Glomerular endothelial cell (primary cell): ENCODE measurements around the gene PTPRG. TPM values are rescaled to one million over a fixed set of nuclear protein-coding genes. Genes with fewer than 3 reads are reported as not detected.
A peak's percentile ranks its signal among the peaks of the same experiment; 100 is the strongest.
"Not testable (repeated sequence)": the region's sequence is repeated elsewhere in the genome, so short reads cannot be mapped to it uniquely, and the experiment has no call there.

Experiments
- DNase-seq: peaks from one replicate; pipeline ENCODE4 v3.0.0-alpha.2; 2011; ENCODE audit warnings: low read depth, low spot score; ENCODE audit errors: extremely low read depth
- total RNA-seq: library from RNA; depleted of rRNA; stranded (reverse); fragments of >200 nt; gene quantifications from 2 replicates; pipeline ENCODE4 v1.2.3, GENCODE V29; 2015

PTPRG gene
- total RNA-seq, 1 donor from 2014 or later: 30.5 TPM

DNA sequence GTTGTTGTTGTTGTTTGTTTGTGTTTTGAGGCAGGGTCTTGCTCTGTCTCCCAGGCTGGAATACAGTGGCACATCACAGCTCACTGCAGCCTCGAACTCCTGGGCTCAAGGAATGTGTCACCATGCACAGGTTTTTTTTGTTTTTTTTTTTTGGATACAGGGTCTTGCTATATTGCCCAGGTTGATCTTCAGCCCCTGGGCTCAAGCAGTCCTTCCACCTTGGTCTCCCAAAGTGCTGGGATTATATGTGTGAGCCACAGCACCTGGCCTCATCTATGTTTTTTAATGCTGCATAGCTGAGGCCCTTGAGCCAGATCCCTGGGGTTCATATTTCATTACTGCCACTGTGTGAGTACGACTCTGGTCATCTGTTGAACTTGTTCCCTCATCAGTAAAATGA, 459.3 kb downstream of the PTPRG start:
- DNase-seq: no peak

DNA sequence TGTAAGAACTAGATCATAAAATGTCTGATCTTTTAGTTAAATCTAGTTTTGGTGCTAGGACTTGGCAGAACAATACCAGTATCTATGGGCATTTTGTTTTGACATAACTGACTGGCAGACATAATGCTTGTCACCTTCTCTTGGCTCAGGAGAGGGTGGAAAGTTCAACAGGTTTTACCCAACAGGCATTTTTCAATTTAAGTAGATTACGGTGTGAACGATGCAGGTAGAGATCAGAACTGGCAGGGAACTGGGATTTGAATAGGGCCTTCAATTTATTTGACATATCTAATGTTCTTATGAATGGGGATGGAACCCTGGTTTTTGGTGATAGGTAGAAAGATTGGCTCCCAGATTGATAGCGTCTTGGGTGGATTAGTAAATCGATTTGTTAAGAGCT, 460.9 kb downstream of the PTPRG start:
- DNase-seq: no peak

DNA sequence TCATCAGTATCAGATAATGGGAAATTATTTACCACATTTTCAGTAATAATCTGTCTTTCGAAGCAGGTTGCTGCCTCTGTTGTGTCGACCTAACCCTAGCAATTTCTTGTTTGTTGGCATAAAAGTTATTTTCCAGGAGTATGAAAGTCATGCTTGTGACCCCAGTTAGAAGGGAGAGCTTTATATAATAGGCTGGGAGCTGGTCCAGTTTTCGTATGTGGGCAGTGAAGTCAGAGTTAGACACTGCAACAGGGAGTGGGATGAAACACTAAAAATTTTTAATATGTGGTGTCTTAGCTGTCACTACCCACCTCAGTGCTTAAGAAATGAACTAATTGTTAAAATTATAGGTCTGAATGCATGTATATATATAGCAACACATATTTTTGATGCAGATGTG, 463.5 kb downstream of the PTPRG start:
- no peak for DNase-seq

DNA sequence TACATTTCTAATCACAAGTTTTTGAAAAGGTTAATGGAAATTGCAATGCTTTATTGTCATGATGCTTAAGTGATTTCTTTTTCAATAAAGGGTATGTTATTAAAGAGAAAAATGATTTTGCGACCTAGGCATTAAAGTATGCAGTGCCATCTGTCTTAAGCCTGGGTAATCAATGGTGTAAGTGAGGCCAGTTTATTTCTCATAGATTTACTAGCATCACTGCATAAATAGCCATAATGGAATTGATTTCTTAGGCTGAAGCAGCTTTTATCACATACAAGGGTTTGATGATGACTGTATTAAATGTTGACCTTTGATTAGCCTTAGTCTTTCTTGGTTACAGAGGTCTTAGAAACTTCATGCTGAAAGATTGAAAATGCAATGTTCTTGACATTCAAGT, 464.5 kb downstream of the PTPRG start:
- no peak for DNase-seq

DNA sequence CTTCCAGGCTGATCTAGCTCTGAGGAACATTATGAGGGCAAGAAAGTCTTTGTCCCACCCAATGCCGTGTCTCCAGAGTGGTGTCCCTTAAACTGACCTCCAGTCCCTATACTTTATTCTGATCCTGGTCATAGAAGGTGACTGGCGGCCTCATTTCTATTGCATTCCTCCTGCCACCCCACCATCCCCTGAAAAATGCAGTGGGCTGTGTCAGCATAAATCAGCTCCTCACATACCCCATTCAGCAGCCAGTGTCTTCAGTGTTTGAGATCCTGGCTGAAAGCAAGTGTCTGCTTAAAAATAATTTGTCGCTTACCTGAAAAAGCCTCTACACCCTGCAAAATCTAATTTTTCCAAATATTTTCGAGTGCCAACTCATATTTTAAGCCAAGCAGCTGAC, 465.9 kb downstream of the PTPRG start:
- no peak for DNase-seq

DNA sequence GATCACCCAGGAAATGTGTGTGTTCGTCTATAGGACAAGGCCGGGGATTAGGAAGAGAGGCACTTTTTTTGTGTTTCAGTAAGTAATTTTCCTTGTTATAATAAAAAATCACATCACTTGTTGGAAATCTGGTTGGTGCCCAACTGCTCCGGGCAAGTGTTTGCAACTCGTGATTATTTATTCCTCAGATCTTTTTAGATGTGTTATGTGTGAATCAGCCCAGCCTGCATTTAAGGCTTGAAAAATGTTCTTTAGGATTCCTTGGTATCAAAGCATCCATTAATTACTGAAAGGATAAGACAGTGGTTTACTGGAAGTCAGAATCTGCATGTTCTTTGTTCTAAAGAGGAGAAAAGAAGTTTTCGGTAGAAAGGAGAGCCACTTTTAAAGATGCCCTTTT, 466.4 kb downstream of the PTPRG start:
- DNase-seq: no peak

DNA sequence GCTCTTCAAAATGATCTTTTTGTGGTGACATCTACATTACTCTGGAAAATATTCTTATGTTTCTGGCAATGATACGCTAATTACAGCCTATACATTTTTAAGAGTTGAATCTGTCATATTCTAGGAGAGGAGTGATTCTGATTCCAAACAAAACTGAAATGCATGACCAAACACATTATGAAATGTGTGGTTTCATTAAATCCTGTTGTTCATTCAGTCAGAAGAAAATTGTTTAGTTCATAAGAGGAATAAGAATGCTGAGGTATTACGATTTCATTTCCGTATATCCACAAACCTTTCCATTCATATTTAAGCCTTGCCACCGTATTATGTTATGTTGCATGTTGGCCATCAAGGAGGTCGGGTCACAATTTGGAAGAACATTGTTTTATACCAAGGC, 466.9 kb downstream of the PTPRG start:
- no peak for DNase-seq

DNA sequence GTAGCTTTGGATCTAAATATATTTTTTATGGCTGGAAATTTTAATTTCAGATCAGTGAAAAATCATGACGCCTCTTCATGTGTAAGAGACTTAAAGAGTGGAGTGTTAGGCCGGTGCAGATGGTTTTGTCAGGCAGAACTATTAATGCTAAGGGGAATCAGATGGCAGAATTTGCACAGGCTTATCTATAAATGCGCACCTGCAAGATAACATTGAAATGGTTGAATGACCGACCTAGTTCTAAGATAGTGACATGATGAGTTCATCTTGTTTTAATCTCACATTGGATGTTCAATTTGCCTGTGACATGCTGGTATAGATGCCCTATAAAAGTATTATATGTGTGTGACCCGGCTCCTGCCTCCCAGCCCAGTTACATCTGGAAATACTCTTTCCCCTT, 471.4 kb downstream of the PTPRG start:
- DNase-seq: no peak

DNA sequence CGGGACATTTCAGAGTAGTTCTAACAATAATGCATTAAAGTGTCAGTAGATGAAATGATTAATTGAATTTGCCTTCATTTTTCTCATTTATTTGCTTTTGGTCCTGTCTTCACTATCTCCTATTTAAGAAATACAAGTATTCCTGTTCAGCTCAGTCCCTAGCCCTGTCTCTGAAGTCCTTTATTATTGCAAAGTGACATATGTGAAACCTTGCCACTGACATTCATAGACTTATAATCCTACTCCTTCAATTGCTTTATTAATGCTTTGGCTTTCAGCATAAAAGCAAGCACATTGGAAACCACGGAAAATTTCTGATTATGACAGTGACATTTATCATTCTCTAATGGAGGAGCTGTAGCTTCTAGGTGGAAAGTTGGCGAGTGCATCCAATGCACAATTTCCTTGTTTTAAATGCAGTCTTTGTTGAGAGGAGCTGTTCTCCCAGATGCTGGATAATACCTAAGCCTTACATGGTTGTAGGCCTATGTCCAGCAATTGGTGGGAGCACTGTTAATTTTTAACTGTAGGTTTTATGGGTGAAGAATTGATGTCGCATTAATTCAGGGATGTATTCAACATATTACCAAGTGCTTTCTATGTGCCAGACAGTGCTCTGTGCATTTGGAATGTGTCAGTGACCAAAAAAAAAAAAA, 474.2 kb downstream of the PTPRG start:
- DNase-seq: no peak

DNA sequence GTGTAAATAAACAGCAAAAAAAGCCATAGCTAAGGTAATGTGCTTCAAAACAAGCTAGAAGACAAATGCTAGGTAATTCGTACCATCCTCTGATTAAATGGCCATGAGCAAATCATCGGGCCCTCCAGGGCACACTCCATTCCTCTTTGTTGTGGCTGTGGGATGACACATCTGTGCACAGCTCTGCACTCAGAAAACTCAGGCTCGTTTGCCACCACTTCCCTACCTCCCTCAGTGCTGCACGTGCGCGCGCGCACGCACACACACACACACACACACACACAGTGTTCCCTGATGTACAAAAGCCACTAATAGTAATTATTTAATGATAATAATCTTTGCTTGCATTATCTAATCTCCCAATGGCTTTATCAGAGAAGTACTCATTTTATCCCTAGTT, 475.4 kb downstream of the PTPRG start:
- DNase-seq: no peak

DNA sequence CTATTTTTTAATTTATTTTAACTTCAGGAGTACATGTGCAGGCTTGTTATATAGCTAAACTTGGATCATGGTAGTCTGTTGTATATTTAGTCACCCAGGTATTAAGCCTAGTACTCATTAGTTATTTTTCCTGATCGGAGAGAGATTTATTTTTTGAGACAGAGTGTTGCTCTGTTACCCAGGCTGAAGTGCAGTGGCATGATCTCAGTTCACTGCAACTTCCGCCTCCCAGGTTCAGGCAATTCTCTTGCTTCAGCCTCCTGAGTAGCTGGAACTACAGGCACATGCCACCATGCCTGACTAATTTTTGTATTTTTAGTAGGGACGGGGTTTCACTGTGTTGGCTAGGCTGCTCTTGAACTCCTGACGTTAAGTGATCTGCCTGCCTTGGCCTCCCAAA, 477.4 kb downstream of the PTPRG start:
- DNase-seq: not testable (repeated sequence)

DNA sequence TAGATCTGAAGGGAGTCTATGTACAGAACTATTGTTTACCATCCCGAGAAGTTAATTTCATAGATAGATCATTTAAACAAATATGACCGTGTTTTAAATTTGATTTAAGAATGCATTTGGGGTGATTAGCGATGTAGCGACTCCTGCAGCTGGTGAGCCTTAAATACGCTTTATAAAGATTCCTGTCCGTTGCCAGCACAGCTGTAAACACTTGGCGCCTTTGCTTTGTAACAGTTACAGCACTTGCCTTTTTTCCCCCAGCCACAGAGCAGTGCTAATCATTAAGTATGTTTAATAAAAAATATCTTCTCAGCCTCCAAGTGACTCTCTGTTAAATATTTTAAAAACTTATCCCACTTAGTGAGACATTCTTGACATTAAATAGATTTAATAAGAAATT, 478.2 kb downstream of the PTPRG start:
- no peak for DNase-seq

DNA sequence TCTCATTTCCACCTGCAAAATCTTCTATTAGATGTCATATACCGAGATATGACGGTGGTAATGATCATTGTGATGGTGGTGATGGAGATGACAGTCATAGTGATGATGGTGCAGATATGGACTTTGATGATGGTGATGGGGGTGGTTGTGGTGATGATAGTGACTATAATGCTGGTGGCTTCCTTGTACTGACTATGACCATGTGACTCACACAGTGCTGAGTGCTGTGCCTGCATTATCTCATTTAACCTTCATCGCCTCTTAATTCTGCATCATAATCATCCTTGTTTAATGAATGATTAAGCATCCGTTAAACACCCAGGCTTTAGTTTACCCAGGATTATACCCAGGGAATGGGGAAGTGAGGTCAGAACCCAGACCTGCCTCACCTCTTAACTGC, 480.3 kb downstream of the PTPRG start:
- no peak for DNase-seq

DNA sequence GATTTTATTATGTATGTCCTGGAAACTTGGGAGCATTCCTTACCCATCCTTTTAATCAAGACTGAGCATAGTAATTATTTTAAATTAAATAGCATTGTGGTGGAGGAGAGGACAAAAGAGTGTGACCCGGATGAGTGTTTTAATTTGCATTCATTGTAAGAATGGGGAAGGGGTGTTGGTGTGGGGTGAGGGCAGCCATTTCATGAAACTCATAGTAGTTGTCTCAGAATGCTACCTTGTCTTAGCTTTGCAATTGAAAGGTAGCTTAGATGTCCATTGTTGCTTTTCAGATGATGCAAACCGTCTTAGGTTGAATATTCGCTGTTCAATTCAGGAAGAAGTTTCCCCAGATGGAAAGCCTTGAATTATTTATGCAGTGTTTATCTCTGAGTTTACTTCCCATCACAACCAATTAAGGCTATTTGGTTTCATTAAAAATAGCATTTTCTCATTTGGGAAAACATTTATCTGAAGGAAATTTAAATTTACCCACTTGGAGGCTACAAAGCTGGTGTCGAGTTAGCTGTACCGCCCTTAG, 483.6 kb downstream of the PTPRG start:
- no peak for DNase-seq

DNA sequence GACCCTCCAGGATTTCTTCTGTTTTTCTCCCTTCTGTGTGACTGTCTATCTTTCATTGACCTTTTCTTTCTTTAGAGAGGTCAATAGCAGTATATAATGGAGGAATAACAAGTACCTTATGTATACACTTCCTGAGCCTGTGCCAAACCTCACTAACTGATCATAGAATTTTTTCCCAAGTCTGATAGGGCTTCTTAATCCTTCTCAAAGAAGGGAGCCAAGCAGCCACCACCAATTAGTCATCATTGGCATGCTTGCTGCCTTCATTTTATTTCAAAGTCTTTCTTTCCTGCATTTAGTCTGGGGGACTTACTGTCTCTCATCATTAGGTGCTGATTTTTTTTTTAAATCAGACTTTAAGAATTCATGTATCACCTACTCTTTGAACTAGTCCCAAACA, 485.0 kb downstream of the PTPRG start:
- no peak for DNase-seq

DNA sequence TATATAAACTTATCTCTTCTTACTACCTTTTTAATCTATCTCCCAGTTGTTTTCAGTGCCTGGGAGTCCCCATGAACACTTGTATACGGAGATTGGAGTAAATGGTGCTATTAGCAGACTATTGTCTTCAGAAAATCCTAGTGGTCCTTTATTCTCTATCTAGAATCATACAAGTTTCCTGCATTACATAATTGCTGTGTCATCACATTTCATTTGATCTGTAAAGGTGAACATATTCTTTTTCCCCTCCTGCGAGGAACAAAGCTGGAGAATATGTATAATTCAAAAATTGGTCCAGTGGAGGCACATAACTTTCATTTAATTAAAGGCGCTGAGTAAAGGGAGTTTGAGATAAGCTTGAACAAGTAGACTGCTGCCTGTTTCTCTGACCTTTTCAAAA, 487.2 kb downstream of the PTPRG start:
- no peak for DNase-seq

DNA sequence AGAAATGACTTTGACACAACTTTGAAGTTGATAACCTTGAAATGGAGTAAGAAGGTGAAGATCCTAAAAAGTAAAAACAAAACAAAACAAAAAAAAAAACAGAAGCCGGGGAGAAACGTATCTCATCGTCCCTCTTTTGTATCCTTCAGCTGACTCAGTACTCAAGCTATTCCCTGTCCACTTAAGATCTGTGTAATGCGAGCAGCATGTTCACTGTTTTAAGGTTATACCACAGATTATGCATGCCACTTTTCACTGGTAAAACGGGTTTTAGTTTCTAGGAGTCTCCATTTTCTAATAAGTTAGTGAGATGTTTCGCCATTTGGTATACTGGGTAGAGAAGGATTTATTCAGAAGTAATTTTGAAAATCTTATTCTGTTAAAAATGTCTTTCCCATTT, 487.7 kb downstream of the PTPRG start:
- no peak for DNase-seq

DNA sequence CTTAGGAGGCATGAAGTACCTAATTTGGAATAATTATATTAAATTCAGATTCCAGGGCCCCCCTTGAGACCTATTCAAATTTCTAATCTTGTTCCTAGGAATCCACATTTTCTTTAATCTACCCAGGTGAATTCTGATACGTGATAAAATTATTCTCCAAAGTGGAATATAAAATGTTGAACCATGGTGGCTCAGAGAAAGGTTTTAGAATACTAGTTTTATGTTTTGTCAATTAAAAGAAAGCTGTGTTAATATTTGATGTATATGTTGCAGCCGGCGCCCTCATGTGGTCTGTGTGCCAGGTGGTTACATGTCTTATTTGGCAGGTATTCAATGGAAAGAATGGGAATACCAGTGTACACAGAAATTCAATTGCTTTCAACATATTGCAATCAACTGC, 490.1 kb downstream of the PTPRG start:
- DNase-seq: peak; percentile 9

DNA sequence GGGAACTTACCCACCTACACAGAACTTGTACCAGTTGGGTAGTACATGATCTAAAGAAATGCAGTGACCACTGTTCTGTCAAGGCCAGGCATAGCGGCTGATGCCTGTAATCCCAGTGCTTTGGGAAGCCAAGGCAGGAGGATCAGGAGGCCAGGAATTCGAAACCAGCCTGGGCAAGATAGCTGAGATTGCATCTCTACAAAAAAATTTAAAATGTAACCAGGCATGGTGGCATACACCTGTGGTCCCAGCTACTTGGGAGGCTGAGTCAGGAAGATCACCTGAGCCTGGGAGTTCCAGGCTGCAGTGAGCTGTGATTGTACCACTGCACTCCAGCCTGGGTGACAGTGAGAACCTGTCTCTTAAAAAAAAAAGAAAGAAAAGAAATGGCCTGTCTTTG, 491.0 kb downstream of the PTPRG start:
- no peak for DNase-seq

DNA sequence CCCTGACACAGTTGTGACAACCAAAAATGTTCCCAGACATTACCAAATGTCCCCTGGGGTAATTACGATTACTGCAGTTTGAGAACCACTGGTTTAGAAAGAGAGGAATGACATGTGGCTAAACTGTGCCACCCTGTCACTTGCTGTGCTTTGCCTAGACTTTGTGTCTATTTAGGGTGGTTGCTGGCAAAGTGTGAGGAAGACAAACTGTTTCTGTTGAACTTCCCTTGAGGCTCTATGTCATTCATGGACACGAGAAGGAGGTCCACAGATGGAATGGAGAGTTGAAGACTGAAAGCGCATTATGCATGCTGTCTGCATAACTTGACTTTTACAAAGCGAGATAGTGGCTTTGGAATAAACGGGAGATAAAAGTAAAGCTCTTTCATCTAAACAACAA, 495.3 kb downstream of the PTPRG start:
- DNase-seq: no peak

DNA sequence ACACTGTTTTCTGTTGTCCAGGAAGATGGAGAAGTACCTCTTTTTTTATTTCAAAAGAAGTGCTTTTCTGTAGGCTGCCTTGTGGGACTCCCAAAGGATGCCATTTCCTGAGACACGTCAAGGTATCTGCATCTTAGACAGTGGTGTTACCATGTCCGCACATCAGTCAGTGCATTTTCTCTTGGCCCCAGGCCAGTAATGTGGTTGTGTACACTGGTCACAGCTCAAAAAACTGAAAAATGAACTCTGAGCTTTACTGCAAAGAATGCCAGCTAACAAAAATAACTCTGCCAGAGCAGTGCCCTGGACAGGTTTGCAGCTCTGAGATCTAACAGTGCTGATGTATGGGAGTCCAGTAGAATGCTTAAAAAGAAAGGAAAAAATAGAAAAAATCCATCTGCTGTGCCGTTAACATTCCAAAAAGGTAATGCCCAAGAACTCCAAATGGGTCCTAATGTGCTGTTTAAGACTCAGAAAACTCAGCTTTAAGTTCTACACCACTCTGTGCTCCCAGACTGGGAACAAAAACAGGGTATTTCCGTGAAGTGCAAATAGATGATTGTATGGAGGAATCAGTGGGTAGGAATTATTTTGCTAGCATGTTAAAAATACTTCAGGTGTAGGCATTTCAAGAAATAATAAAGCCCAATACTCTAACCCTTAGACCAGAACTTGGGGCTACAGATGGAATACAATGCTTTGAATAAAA, 496.1 kb downstream of the PTPRG start:
- DNase-seq: no peak

DNA sequence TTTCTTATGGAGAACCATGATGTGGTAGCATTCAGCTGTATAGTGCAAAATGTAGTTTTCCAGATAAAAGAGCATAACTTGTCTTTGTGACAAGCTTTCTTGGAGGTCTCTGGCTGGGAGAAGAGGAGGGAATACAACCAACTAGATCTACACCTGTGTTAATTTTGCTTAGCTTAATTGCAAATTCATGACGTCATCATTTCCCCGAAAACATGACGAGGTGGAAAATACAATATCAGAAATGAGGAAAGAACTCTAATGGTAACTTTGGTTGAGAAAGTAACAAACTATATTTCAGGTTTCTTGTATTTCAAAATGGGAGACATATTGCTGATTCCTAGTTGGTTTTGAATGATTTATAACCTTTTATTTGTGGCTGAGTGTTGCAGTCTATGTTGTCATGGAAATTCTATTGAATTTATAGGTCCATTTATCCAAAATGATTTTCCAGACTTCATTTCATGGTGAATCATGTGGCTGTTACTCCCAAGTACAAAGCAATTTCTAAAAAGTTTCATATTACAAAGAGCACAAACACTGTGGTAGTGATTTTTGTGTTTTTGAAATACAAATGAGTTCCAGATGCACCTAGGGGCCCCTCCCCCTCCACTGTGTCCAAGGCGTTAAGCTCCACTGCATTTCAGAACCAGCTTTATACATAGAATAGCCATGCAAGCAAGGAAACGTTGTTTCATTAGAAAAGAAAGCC, 504.8 kb downstream of the PTPRG start:
- no peak for DNase-seq
